Dedifferentiated amniotic fluid mesenchymal stem cell (primary cell): Measurements from ENCODE around the gene ZNF423.

Experiments used
- DNase-seq: peaks from one replicate; pipeline ENCODE4 v3.0.0-alpha.2; 2016; ENCODE audit errors: extremely low spot score

The ZNF423 gene

GRCh38 chr16:49458656-49459445 is 397.1 kb downstream of the ZNF423 start:
- no peak for DNase-seq

GRCh38 chr16:49458243-49458642 is 397.7 kb downstream of the ZNF423 start:
- DNase-seq, result no peak

DNA sequence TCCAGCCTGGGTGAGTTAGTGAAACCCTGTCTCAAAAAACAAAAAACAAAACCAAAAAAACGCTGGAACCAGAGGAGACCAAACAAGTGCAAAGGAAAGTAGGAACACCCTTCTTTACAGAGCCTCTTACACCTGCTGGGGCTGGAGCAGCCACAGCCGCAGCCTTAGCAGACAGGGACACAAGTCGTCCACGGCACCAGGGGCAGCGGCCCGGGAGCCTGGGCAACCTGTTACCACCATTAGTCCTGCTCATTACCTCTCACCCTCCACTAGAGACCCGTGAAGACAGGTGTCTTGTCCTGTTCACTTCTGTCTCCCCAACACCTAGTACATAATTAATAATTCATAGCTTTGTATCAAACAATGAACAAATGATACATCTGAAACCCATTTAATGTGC is 398.7 kb downstream of the ZNF423 start:
- DNase-seq, result no peak

- no peak for DNase-seq
These were observed 399.1 kb downstream of the ZNF423 start for GRCh38 chr16:49456763-49457162.

- DNase-seq, result no peak
These were observed 399.7 kb downstream of the ZNF423 start for GRCh38 chr16:49455991-49456745.

DNA sequence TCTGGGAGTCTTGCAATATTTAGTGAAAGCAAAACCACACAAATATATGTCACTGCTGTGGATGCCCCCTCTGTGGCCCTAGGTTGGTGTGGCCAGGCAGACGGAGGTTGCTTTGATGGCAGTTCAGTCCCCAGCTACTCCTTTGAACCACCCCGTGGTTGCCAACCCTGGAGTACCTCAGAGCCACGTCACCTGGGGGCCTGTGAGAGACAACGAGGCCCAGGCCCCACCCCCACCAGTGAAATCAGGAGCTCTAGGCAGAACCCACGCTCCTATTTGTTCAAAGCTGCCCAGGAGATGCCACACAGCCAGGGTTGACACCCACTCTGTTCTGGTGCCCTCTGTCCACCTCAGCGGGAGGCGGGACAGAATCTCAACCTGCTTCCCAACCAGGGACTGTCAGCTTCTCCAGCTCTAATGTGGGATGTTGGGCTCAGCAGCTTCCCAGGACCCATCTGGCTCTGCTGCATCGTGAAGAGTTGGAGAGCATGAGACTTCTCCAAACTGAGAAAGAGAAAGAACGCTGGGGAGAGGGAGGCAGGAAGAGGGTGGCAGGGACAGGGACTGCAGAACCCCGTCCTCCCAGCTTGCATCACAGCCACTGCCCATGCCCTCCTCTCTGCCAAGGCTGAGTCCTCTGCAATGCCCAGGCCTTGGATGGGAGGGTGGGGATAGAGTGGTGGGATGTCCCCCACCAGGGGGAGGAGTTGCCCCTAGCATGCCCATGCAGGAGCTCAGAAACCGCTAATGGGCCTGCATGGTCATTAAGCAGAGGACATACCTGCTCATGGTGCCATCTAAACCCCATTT is 400.5 kb downstream of the ZNF423 start:
- DNase-seq, result no peak

DNA sequence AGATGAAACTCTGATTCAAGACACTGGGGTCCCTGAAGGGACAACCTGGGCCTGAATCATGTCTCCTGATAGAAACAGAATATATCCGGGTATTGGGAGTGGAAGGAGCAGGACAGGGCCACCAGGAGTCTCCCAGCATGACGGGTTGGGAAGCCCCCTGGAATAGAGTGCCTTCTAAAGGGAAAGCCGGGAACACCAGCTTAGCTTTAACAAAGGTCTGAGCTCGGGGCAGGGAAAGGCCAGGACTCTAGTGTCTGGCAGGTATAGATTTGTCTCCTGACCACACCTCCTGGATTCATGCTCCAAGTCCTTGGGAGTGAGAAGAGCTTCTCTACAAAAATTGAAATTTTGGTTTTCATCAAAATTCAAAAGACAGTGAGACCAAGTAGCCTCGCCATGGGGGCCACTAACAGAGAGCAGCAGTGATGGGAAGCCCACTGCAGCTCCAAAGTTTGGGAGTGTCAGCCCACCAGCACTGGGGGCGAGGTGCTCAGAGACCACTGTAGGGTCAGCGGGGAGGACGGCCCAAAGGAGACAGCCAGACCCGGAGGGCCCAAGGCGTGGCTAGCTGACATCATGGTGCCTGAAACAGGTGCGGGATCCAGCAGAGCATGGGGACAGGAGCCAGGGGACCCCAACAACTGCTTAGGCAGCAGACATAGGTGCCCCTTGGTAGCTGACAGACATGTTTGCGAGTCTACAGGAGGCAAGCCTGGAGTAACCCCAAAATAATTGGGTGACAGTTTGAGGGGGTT is 401.3 kb downstream of the ZNF423 start:
- no peak for DNase-seq

GRCh38 chr16:49453983-49454382 is 401.9 kb downstream of the ZNF423 start:
- DNase-seq, result no peak

DNA sequence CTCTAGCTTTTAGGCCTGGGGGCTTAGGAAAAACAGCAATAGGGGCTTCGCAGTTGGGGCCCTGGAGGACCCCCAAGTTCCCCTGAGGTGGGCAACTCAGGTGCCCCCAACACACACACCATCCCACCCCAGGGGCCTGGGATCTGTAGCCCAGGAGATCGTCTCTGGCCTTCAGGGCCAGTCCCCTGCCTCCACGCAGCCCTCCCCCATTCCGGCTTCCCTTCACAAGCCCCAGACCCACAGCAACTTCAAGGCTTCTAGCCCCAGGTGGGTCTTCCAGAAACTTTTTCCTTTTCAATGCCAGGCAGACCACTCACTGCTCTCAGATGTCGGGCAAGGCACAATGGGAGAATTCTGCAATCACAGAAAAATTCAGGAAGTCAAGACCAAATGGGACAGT is 402.9 kb downstream of the ZNF423 start:
- DNase-seq, result no peak

- DNase-seq, result no peak
These were observed 403.3 kb downstream of the ZNF423 start for GRCh38 chr16:49452578-49452977.

GRCh38 chr16:49452108-49452507 is 403.8 kb downstream of the ZNF423 start:
- DNase-seq, result no peak

- no peak for DNase-seq
These were observed 409.1 kb downstream of the ZNF423 start for GRCh38 chr16:49446805-49447204.

GRCh38 chr16:49443576-49443975 is 412.3 kb downstream of the ZNF423 start:
- no peak for DNase-seq

- no peak for DNase-seq
These were observed 413.1 kb downstream of the ZNF423 start for GRCh38 chr16:49442805-49443204.

DNA sequence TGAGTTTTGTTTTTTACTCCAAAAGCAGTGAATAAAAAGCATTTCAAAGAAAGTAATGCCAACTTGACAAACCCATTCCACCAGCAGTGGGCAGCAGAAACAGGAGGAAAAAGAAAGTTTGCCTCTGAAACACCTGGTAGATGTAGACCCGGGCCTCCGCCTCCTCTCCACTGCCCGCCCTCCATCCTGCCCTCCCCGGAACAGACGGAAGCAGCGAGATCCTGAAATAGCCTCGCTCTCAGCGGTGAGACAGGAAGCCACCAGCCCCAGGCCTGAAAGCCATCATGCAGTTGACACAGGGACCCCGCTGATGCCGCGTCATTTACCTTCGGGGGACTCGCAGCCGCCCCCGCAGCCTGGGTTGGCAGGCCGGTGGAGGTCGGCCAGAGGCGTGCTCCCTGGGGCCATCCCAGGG is 414.5 kb downstream of the ZNF423 start:
- DNase-seq, result no peak

- DNase-seq, result no peak
These were observed 415.5 kb downstream of the ZNF423 start for GRCh38 chr16:49440156-49441065.

GRCh38 chr16:49439676-49440075 is 416.2 kb downstream of the ZNF423 start:
- no peak for DNase-seq

- no peak for DNase-seq
These were observed 416.9 kb downstream of the ZNF423 start for GRCh38 chr16:49439050-49439449.
